Astrocyte of the cerebellum (primary cell): Measurements from ENCODE around the gene FBXL20.
"Not testable (repeated sequence)": the region's sequence is repeated elsewhere in the genome, so short reads cannot be mapped to it uniquely, and the experiment has no call there.

Experiments used
- DNase-seq: peaks from one replicate; pipeline ENCODE4 v3.0.0-alpha.2; 2011; ENCODE audit warnings: low read depth
- H3K4me3 ChIP-seq: 2 replicates; pipeline ENCODE4 v1.5.1; 2011; ENCODE audit warnings: mild to moderate bottlenecking, low read depth, low read length, moderate library complexity
- CTCF ChIP-seq: IDR thresholded peaks from 2 replicates; pipeline ENCODE4 v1.5.1; 2012; ENCODE audit warnings: low read length, low read depth, moderate library complexity, mild to moderate bottlenecking; ENCODE audit errors: missing control alignments
- in situ Hi-C: cut with HindIII; loops from 2 replicates; pipeline ENCODE4 v1.10.0; 2017; ENCODE audit warnings: low sequenced_read_pairs

The FBXL20 gene

GRCh38 chr17:39281806-39282205 lies 119.6 kb downstream of the FBXL20 start:
- in situ Hi-C loops: no loop called here
- no peak for TF ChIP-seq CTCF
- no peak overlapping the region for H3K4me3 ChIP-seq
- no peak for DNase-seq

GRCh38 chr17:39278246-39278645 lies 123.2 kb downstream of the FBXL20 start:
- in situ Hi-C loops, H3K4me3 ChIP-seq, DNase-seq: not testable (repeated sequence)

GRCh38 chr17:39277110-39277509 lies 124.3 kb downstream of the FBXL20 start:
- DNase-seq: no peak
- in situ Hi-C loops: no loop called here

GRCh38 chr17:39276113-39276512 lies 125.3 kb downstream of the FBXL20 start:
- no peak for DNase-seq
- TF ChIP-seq CTCF: no peak
- in situ Hi-C loops: no loop called here
- H3K4me3 ChIP-seq: no peak overlapping the region

More at GRCh38 chr17:39277110-39277509, 124.3 kb downstream of the FBXL20 start:
- TF ChIP-seq CTCF: no peak
- H3K4me3 ChIP-seq: no peak overlapping the region

- H3K4me3 ChIP-seq: no peak overlapping the region
- no peak for DNase-seq
- TF ChIP-seq CTCF: no peak
- in situ Hi-C loops: no loop called here
These were observed 129.9 kb downstream of the FBXL20 start for GRCh38 chr17:39271546-39271945.

GRCh38 chr17:39270923-39271322 lies 130.5 kb downstream of the FBXL20 start:
- no peak overlapping the region for H3K4me3 ChIP-seq
- peak; percentile 11 for DNase-seq
- in situ Hi-C loops: no loop called here
- peak; percentile 37 for TF ChIP-seq CTCF

GRCh38 chr17:39264119-39264518 lies 137.3 kb downstream of the FBXL20 start:
- TF ChIP-seq CTCF: no peak
- DNase-seq: no peak
- in situ Hi-C loops: no loop called here

More at GRCh38 chr17:39264119-39264518, 137.3 kb downstream of the FBXL20 start:
- no peak overlapping the region for H3K4me3 ChIP-seq
